GM18870 (cell line): Measurements from ENCODE around the gene AZU1.
"Not testable (repeated sequence)": the region's sequence is repeated elsewhere in the genome, so short reads cannot be mapped to it uniquely, and the experiment has no call there.

Experiments
- ATAC-seq: cut with Tn5 transposase; IDR thresholded peaks from one replicate; pipeline ENCODE4 v1.9.1; 2021; ENCODE audit warnings: moderate library complexity; ENCODE audit not compliant: unreplicated experiment

AZU1 gene

GRCh38 chr19:807627-808422 lies 19.8 kb upstream of the AZU1 start:
- ATAC-seq: no peak

- no peak for ATAC-seq
These were observed 19.2 kb upstream of the AZU1 start for GRCh38 chr19:808423-808775.

DNA sequence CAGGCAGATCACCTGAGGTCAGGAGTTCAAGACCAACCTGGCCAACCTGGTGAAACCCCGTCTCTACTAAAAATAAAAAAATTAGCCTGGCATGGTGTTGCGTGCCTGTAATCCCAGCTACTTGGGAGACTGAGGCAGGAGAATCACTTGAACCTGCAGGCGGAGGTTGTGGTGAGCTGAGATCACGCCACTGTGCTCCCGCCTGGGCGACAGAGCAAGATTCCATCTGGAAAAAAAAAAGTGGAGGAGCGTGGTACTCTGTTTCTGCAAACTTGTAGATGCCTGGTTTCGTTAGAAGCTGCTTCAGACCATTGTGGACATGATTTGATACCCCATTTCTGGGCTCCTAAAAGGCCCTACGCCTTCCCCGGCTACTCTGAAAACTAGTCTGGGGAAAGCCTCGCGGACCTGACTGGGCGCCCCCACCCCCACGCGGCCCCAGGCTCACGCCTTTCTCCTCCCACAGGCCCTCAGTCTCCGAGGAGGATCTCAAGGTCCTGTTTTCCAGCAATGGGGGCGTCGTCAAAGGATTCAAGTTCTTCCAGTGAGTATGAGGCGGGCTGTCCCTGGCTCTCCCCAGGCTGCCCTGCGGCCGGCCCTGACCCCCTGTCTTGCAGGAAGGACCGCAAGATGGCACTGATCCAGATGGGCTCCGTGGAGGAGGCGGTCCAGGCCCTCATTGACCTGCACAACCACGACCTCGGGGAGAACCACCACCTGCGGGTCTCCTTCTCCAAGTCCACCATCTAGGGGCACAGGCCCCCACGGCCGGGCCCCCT lies 17.4 kb upstream of the AZU1 start:
- ATAC-seq: no peak

GRCh38 chr19:810883-811489 lies 16.7 kb upstream of the AZU1 start:
- no peak for ATAC-seq

DNA sequence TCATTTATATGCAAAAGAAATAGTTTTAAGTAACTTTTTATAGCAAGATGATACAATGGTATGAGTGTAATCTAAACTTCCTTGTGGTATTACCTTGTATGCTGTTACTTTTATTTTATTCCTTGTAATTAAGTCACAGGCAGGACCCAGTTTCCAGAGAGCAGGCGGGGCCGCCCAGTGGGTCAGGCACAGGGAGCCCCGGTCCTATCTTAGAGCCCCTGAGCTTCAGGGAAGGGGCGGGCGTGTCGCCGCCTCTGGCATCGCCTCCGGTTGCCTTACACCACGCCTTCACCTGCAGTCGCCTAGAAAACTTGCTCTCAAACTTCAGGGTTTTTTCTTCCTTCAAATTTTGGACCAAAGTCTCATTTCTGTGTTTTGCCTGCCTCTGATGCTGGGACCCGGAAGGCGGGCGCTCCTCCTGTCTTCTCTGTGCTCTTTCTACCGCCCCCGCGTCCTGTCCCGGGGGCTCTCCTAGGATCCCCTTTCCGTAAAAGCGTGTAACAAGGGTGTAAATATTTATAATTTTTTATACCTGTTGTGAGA lies 16.1 kb upstream of the AZU1 start:
- ATAC-seq: no peak

DNA sequence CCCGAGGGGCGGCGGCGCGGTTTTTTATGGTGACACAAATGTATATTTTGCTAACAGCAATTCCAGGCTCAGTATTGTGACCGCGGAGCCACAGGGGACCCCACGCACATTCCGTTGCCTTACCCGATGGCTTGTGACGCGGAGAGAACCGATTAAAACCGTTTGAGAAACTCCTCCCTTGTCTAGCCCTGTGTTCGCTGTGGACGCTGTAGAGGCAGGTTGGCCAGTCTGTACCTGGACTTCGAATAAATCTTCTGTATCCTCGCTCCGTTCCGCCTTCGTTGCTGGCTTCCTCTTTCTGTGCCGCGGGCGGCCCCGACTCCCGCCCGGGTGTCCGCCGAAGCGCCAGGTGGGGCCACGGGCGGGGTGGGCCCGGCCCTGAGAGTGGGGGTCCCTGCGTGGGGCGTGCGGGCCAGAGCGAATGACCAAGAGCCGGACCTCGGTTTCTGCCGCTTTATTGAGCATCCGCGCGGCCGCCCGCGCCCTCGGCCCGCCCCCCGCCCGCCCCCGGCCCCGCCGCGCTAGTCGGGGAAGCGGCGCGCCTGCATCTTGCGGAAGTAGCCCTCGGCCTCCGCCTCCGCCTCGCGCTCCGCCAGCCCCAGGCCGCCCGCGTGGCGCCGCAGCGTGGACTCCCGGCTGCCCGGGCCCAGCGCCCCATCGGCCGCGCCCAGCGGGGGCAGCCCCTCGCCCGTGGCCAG lies 15.4 kb upstream of the AZU1 start:
- ATAC-seq: no peak

DNA sequence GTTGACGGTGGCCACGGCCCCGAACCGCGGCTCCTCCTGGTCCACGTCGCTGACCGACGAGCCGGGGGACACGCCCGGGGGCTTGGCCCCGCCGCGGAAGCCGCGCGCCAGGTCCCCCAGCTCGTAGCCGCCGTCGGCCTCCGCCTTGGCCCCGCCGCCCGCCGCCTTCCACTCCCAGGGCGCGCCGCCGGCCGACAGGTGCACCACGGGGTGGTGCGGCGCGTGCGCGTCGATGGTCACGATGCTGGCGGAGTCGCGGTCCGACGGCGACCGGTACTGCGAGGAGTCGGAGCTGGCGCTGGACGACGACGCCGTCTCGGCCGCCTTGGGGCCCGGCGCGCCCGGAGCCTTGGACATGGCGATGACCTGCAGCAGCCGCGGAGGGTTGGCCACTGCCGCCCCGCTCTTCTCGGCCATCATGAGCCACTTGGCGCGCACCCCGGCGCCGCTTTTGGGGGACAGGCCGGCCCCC lies 14.9 kb upstream of the AZU1 start:
- no peak for ATAC-seq

DNA sequence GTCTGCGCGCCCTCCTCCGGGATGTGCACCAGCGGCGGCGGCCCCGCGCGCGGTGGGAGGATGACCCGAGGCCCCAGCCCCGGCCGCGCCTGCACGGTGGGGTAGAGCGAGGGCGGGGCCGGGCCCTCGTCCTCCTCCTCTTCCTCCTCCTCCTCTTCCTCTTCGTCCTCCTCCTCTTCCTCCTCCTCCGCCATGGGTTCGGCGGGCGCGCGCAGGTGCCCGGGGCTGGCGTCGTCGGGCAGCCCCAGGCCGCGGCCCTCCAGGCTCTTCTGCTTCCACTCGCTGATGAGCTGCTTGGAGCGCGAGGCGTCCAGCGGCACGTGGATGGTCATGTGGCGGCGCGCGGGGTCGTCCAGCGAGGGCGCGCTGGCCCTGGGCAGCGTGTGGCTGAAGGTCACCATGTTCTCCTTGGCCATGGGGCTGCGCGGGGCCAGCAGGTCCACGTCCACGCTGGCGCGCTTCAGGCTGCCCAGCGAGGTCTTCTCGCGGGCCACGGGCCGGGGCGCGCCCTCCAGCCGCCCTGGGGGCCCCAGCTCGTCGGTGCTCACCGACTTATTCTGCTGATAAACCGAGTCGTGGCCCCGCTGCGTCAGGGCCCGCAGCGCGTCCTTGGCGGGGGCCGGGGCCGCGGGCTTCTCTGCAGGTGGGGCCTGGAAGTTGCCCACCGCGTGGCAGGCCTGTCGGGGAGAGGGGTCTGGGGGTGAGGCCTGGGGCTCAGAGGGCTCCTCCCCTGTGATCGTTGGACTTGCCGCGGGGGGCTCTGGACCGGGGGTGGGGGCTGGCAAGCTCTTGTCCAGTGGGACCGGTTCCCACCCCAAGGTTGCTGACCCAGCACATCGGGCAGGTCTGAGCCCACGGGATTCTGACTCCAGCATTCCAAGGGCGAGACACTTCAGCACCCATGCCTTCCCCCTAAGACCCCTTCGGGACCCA lies 14.2 kb upstream of the AZU1 start:
- no peak for ATAC-seq

- no peak for ATAC-seq
These were observed 13.2 kb upstream of the AZU1 start for GRCh38 chr19:814152-815078.

- no peak for ATAC-seq
These were observed 12.4 kb upstream of the AZU1 start for GRCh38 chr19:815079-815774.

GRCh38 chr19:815775-816499 lies 11.7 kb upstream of the AZU1 start:
- no peak for ATAC-seq

DNA sequence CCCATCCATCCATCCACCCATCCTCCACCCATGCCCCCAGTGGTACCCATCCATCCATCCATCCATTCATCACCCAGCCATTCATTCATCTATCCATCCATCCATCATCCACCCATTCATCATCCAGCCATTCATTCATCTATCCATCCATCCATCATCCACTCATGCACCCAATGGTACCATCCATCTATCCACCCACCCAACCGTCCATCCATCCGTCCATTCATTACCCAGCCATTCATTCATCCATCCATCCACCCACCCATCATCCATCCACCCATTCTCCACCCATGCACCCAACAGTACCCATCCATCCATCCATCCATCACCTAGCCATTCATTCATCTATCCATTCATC lies 11.2 kb upstream of the AZU1 start:
- ATAC-seq: no peak

DNA sequence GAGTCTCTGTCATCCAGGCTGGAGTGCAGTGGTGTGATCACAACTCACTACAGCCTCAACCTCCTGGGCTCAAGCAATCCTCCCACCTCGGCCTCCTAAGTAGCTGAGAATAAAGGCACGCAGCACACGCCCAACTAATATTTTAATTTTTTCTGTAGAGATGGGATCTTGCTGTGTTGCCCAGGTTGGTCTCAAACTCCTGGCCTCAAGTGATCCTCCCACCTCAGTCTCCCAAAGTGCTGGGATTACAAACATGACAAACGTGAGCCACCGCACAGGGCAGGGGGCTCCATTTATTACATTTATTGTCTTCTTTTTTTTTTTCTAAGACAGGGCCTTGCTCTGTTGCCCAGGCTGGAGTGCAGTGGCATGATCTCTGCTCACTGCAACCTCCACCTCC lies 7.4 kb upstream of the AZU1 start:
- not testable (repeated sequence) for ATAC-seq

DNA sequence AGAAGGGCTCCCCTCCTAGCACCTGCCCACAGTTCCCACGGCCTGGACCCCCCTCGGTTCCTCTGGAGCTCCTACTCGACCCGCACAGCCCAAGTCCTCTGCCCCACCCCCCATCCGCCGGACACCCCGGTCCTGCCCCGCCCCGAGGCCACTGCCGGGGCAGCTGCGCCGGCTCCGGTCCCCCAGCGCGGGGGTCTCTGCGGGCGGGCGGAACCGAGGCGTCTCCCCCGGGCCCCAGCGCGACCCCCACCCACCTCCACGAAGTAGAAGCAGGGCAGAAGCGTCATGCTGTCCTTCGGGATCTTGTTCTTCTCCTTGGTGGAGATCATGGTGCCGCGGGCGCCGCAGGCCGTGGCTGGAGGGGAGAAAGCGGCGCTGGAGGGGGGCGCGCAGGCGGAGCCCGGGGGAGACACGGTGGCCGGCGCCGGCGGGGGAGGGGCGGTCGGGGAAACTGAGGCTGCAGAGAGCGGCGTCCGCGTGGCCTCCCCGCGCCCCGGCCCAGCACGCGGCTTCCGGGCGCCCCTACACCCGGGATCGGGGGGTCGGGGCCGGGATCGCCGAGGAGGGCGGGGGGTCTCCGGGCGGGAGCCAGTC lies 6.3 kb upstream of the AZU1 start:
- ATAC-seq: no peak

- ATAC-seq: no peak
These were observed 5.7 kb upstream of the AZU1 start, which contains the start of gene PLPPR3 for GRCh38 chr19:821825-822503. PLPPR3 (minus strand) TSS chr19:821955; CDS start chr19:821559, 396 bp downstream.

GRCh38 chr19:823565-824121 lies 4.0 kb upstream of the AZU1 start:
- no peak for ATAC-seq
